A549 (cell line): ENCODE measurements around the gene GGT5. TPM values are rescaled to one million over a fixed set of nuclear protein-coding genes. Genes with fewer than 3 reads are reported as not detected.

Source experiments
- ATAC-seq, 2 experiments: fragments of 200-7000 bp in 1 of 2; fragments of >200 bp in 1 of 2; cut with Nextera tagmentation in 1 of 2; cut with Tn5 transposase in 1 of 2; 3 replicates each; pipeline versions ENCODE4 v1.8.0 to v1.9.1; 2018 to 2020; ENCODE audit warnings: mild to moderate bottlenecking in 1 of 2, moderate library complexity in 1 of 2
- CTCF ChIA-PET: fragments of 300-600 bp; sonication (Branson Sonifier 250); formaldehyde crosslinking; extraction: SDS; loops from one replicate; lab custom pipeline; 2021; ENCODE audit warnings: antibody characterized with exemption, inconsistent platforms; lab: Yijun Ruan, JAX
- POLR2A ChIA-PET: fragments of 350-600 bp; formaldehyde crosslinking; extraction: SDS; loops from one replicate; lab custom pipeline; 2021; ENCODE audit warnings: antibody characterized with exemption, inconsistent platforms; lab: Yijun Ruan, JAX
- DNase-seq, 2 experiments: peaks; one replicate each; pipeline versions ENCODE4 v3.0.0 to v3.0.0-alpha.2; 2011 to 2016; ENCODE audit warnings: low read depth in 1 of 2, low spot score in 1 of 2
- FAIRE-seq: peaks from 2 replicates; lab custom pipeline; 2011; peaks lifted over from hg19 to GRCh38; lab: Jason Lieb, UNC
- H3K27ac ChIP-seq, 2 experiments: fragments of >200 bp; sonication (Bioruptor Twin); formaldehyde crosslinking; 3 replicates each; pipeline ENCODE4 v1.5.1; 2016 to 2017
- H3K4me1 ChIP-seq: fragments of >200 bp; sonication (Bioruptor Twin); formaldehyde crosslinking; 3 replicates; pipeline ENCODE4 v1.6.1; 2016
- H3K4me2 ChIP-seq: fragments of >200 bp; sonication (Bioruptor Twin); formaldehyde crosslinking; 3 replicates; pipeline ENCODE4 v1.6.1; 2016
- H3K4me3 ChIP-seq: fragments of >200 bp; sonication (Bioruptor Twin); formaldehyde crosslinking; 3 replicates; pipeline ENCODE4 v1.5.1; 2016
- H3K9me3 ChIP-seq: fragments of >200 bp; sonication (Bioruptor Twin); formaldehyde crosslinking; 3 replicates; pipeline ENCODE4 v1.6.1; 2016
- CBX2 ChIP-seq: fragments of 200-600 bp; sonication (generic); IDR thresholded peaks from 2 replicates; pipeline ENCODE4 v1.6.1; 2016; ENCODE audit warnings: low read depth, mild to moderate bottlenecking, borderline replicate concordance
- CHD4 ChIP-seq: fragments of 200-600 bp; sonication (generic); IDR thresholded peaks from 2 replicates; pipeline ENCODE4 v1.6.1; 2016; ENCODE audit warnings: antibody characterized with exemption, mild to moderate bottlenecking, borderline replicate concordance
- EHF ChIP-seq: fragments of 250-450 bp; sonication (Bioruptor Pico); IDR thresholded peaks from 2 replicates; pipeline ENCODE4 v1.5.0; 2020; ENCODE audit warnings: mild to moderate bottlenecking
- ESRRA ChIP-seq: fragments of 150-350 bp; IDR thresholded peaks from 2 replicates; pipeline ENCODE4 v1.6.1; 2014; ENCODE audit warnings: mild to moderate bottlenecking, low read length, borderline replicate concordance
- FOSB ChIP-seq: fragments of 250-450 bp; sonication (Bioruptor Pico); IDR thresholded peaks from 2 replicates; pipeline ENCODE4 v1.5.0; 2020; ENCODE audit warnings: mild to moderate bottlenecking, moderate library complexity
- GATA3 ChIP-seq: IDR thresholded peaks from 2 replicates; pipeline ENCODE4 v1.6.1; 2012; ENCODE audit warnings: borderline replicate concordance
- HDAC2 ChIP-seq: fragments of 200-600 bp; sonication (generic); IDR thresholded peaks from 2 replicates; pipeline ENCODE4 v1.6.1; 2016
- HOXA7 ChIP-seq: fragments of 250-450 bp; sonication (Bioruptor Pico); IDR thresholded peaks from 2 replicates; pipeline ENCODE4 v1.5.0; 2020; ENCODE audit warnings: mild to moderate bottlenecking, moderate library complexity
- HOXB5 ChIP-seq: fragments of 250-450 bp; sonication (Bioruptor Pico); IDR thresholded peaks from 2 replicates; pipeline ENCODE4 v1.5.0; 2020; ENCODE audit warnings: mild to moderate bottlenecking, moderate library complexity
- MAZ ChIP-seq: fragments of 150-350 bp; IDR thresholded peaks from 2 replicates; pipeline ENCODE4 v1.6.1; 2014; ENCODE audit warnings: antibody characterized with exemption, low read depth, low read length, borderline replicate concordance
- PHF8 ChIP-seq: fragments of 200-600 bp; sonication (generic); IDR thresholded peaks from 2 replicates; pipeline ENCODE4 v1.6.1; 2016; ENCODE audit warnings: low read depth, mild to moderate bottlenecking, antibody characterized with exemption, moderate library complexity, borderline replicate concordance
- POLR2AphosphoS2 ChIP-seq: conservative IDR thresholded peaks from 2 replicates; pipeline ENCODE4 v1.6.1; 2012; ENCODE audit warnings: low read length, improper control_type of control experiment, inconsistent platforms
- RAD21 ChIP-seq, 2 experiments: fragments of >200 bp in 1 of 2; sonication (Bioruptor Twin) in 1 of 2; formaldehyde crosslinking in 1 of 2; IDR thresholded peaks in 1 of 2; conservative IDR thresholded peaks in 1 of 2; 2 replicates in 1 of 2; 3 replicates in 1 of 2; pipeline ENCODE4 v1.6.1; 2012 to 2018; ENCODE audit warnings: inconsistent platforms in 1 of 2
- RCOR1 ChIP-seq: fragments of 150-350 bp; IDR thresholded peaks from 2 replicates; pipeline ENCODE4 v1.6.1; 2014; ENCODE audit warnings: antibody characterized with exemption, low read length, low read depth
- SMC3 ChIP-seq: fragments of >200 bp; sonication (Bioruptor Twin); formaldehyde crosslinking; IDR thresholded peaks from 3 replicates; pipeline ENCODE4 v1.6.1; 2018; ENCODE audit warnings: inconsistent platforms
- TP53 ChIP-seq: fragments of 250-450 bp; sonication (Bioruptor Pico); IDR thresholded peaks from 2 replicates; pipeline ENCODE4 v1.5.0; 2021; ENCODE audit warnings: mild to moderate bottlenecking, moderate library complexity
- ZC3H11A ChIP-seq: fragments of 450-650 bp; IDR thresholded peaks from 2 replicates; pipeline ENCODE4 v1.6.1; 2014; ENCODE audit warnings: antibody characterized with exemption, mild to moderate bottlenecking
- ZFP36 ChIP-seq: fragments of 450-650 bp; IDR thresholded peaks from 2 replicates; pipeline ENCODE4 v1.6.1; 2014; ENCODE audit warnings: borderline replicate concordance; ENCODE audit not compliant: partially characterized antibody
- ZNF302 ChIP-seq: fragments of 250-450 bp; sonication (Bioruptor Pico); IDR thresholded peaks from 2 replicates; pipeline ENCODE4 v1.9.0; 2021; ENCODE audit warnings: inconsistent platforms, mild to moderate bottlenecking, moderate library complexity
- ZSCAN20 ChIP-seq: fragments of 250-450 bp; sonication (Bioruptor Pico); IDR thresholded peaks from 2 replicates; pipeline ENCODE4 v1.8.0; 2022; ENCODE audit warnings: mild to moderate bottlenecking, moderate library complexity
- WGBS: methylation state at CpG from one replicate; pipeline ENCODE4 v1.1.6; 2017; ENCODE audit errors: missing lambda C conversion rate; 5-methylcytosine and 5-hydroxymethylcytosine counted together
- polyA plus RNA-seq, 4 experiments: library from polyadenylated mRNA; depleted of rRNA in 3 of 4; stranded (reverse); fragments of >200 nt; fragmentation: RNase III in 1 of 4; extraction: RNeasy Plus Mini Kit Qiagen cat#74134 plus additional on column Dnase treatment in 1 of 4; gene quantifications; 2 replicates in 3 of 4; 3 replicates in 1 of 4; pipeline ENCODE4 v1.2.3, GENCODE V29; 2011 to 2017
- TF ChIP-seq, protein P1 (sequence below): IDR thresholded peaks from 2 replicates; pipeline ENCODE4 v1.6.1; 2012
- TF ChIP-seq, protein P2 (sequence below): fragments of >200 bp; sonication (Bioruptor Twin); formaldehyde crosslinking; IDR thresholded peaks from 2 replicates; pipeline ENCODE4 v1.6.1; 2016
- TF ChIP-seq, protein P3 (sequence below): fragments of 250-450 bp; sonication (Bioruptor Pico); IDR thresholded peaks from 2 replicates; pipeline ENCODE4 v1.5.0; 2021; ENCODE audit warnings: mild to moderate bottlenecking, moderate library complexity, borderline replicate concordance
- TF ChIP-seq, protein P4 (sequence below): fragments of >200 bp; sonication (Bioruptor Twin); formaldehyde crosslinking; IDR thresholded peaks from 3 replicates; pipeline ENCODE4 v1.5.1; 2016
- TF ChIP-seq, protein P5 (sequence below): fragments of 250-450 bp; sonication (Bioruptor Pico); IDR thresholded peaks from 2 replicates; pipeline ENCODE4 v1.5.0; 2020; ENCODE audit warnings: low read depth, mild to moderate bottlenecking, moderate library complexity
- TF ChIP-seq, protein P6 (sequence below): IDR thresholded peaks from 2 replicates; pipeline ENCODE4 v1.6.1; 2012; ENCODE audit warnings: low read depth, borderline replicate concordance

GGT5 gene
- polyA plus RNA-seq, 2 of the 4 experiments (the other 2 are of a cell fraction) = 2.5 to 3.1 TPM

DNA sequence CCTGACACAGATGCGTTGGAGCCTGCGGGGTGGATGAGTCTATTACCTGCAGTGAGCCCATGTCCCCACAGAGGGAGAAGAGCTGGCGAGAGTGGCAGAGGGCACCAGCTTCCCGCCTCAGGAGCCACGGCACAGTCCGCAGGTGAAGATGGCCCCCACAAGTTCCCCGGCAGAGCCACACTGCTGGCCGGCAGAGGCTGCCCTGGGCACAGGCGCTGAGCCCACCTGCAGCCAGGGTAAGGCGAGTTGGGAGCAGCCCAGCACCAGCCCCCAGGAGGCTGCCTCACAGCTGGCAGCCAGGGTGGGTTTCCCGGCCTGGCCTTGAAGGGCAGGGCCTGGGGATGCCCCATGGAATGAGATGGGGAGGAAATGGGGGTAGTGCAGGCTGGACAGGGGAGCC lies 68.8 kb downstream of the GGT5 start:
- DNase-seq (no peak), FAIRE-seq (no peak), ATAC-seq (no peak)
- CTCF ChIA-PET = interaction anchor here (0.7 to 5.1 kb wide), 12 partner anchors 8 to 192 kb away, joined by 3 to 75 read pairs (median 4); no protein-coding TSS in a partner anchor
- Histone ChIP-seq H3K9me3 (no peaks in the 10 kb centered on the region), H3K4me3 (no peak overlapping the region), H3K4me1 (peaks cover 9% of the 10 kb centered on the region), H3K4me2 (no peak overlapping the region), H3K27ac (peak overlapping the region in 1 of 2 experiments; percentile 66; a peak in 1 of 6 replicates)
- POLR2A ChIA-PET = no interaction called here
- TF ChIP-seq CHD4 (no peak), MAZ (no peak), RCOR1 (no peak), POLR2AphosphoS2 (no peak), ZFP36 (no peak), ZSCAN20 (CRISPR knock-in tag) (no peak), HDAC2 (no peak)
- TF ChIP-seq, protein P1, sequence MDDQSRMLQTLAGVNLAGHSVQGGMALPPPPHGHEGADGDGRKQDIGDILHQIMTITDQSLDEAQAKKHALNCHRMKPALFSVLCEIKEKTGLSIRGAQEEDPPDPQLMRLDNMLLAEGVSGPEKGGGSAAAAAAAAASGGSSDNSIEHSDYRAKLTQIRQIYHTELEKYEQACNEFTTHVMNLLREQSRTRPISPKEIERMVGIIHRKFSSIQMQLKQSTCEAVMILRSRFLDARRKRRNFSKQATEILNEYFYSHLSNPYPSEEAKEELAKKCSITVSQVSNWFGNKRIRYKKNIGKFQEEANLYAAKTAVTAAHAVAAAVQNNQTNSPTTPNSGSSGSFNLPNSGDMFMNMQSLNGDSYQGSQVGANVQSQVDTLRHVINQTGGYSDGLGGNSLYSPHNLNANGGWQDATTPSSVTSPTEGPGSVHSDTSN = no peak
- TF ChIP-seq, protein P2, sequence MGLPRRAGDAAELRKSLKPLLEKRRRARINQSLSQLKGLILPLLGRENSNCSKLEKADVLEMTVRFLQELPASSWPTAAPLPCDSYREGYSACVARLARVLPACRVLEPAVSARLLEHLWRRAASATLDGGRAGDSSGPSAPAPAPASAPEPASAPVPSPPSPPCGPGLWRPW = no peak
- TF ChIP-seq, protein P3, sequence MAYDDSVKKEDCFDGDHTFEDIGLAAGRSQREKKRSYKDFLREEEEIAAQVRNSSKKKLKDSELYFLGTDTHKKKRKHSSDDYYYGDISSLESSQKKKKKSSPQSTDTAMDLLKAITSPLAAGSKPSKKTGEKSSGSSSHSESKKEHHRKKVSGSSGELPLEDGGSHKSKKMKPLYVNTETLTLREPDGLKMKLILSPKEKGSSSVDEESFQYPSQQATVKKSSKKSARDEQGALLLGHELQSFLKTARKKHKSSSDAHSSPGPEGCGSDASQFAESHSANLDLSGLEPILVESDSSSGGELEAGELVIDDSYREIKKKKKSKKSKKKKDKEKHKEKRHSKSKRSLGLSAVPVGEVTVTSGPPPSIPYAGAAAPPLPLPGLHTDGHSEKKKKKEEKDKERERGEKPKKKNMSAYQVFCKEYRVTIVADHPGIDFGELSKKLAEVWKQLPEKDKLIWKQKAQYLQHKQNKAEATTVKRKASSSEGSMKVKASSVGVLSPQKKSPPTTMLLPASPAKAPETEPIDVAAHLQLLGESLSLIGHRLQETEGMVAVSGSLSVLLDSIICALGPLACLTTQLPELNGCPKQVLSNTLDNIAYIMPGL (CRISPR knock-in tag) = no peak
- 96% methylated on average over 5 of the region's 11 CpGs for WGBS

DNA sequence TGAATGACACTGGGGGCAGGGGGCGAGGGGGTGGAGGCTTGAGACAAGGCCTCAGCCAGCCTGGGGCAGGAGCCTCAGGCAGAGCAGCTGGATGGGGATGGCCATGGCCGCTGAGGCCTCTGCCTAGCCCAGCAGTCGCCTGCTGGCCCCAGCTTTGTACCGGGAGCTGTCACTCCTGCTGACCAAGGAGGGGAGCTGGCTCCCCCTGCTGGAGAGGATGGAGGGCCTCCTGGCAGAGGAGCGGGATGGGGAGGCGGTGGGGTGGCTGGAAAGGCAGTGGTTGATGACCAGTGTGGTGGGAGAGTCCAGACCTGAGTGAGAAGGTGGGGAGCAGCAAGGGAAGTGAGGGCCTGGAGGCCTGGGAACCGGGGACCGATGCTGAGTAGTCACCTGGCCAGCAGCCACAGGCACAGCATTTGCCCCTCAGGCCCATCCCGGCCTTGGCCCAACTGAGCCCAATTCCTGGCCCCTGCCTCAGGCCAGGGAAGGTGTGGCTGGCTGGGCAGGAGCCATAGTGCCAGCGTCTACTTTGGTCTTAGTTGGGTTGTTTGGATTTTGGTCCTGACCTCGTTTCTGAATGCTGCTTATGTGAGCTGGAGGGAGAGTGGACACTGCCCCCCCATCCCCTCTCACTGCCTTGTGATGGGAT lies 69.6 kb downstream of the GGT5 start:
- H3K4me1 ChIP-seq = 0 out of 3 replicates have a peak, but pooled peaks cover 2% of the 10 kb centered on the region
- POLR2A ChIA-PET = interaction anchor here (1.1 kb wide), 1 partner anchor 164 kb away, joined by 4 read pairs; the partner anchor contains the start of gene CABIN1
- TF ChIP-seq SMC3 (peak; percentile 84), ZNF302 (CRISPR knock-in tag) (no peak), POLR2AphosphoS2 (no peak), RAD21 (conservative IDR thresholded peaks at IDR 0.05 in 1 of 2, IDR thresholded peaks at IDR 0.05 in 1 of 2) (peak; percentile 81), RCOR1 (no peak)
- TF ChIP-seq, protein P4, sequence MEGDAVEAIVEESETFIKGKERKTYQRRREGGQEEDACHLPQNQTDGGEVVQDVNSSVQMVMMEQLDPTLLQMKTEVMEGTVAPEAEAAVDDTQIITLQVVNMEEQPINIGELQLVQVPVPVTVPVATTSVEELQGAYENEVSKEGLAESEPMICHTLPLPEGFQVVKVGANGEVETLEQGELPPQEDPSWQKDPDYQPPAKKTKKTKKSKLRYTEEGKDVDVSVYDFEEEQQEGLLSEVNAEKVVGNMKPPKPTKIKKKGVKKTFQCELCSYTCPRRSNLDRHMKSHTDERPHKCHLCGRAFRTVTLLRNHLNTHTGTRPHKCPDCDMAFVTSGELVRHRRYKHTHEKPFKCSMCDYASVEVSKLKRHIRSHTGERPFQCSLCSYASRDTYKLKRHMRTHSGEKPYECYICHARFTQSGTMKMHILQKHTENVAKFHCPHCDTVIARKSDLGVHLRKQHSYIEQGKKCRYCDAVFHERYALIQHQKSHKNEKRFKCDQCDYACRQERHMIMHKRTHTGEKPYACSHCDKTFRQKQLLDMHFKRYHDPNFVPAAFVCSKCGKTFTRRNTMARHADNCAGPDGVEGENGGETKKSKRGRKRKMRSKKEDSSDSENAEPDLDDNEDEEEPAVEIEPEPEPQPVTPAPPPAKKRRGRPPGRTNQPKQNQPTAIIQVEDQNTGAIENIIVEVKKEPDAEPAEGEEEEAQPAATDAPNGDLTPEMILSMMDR = peak; percentile 67
- TF ChIP-seq, all 56 proteins: peak for 3
- no peak for FAIRE-seq
- 18% methylated on average over 8 of the region's 11 CpGs for WGBS
- H3K9me3 ChIP-seq = no peaks in the 10 kb centered on the region
- peak; percentile 53 to 71 for DNase-seq
- CTCF ChIA-PET = interaction anchor here (0.7 to 5.1 kb wide), 24 partner anchors 9 to 340 kb away, joined by 3 to 75 read pairs (median 3); no protein-coding TSS in a partner anchor
- H3K27ac ChIP-seq = peak overlapping the region in 1 of 2 experiments; percentile 66; a peak in 3 of 6 replicates
- peak; percentile 81 to 91 for ATAC-seq
- H3K4me2 ChIP-seq = no peak overlapping the region
- H3K4me3 ChIP-seq = no peak overlapping the region

DNA sequence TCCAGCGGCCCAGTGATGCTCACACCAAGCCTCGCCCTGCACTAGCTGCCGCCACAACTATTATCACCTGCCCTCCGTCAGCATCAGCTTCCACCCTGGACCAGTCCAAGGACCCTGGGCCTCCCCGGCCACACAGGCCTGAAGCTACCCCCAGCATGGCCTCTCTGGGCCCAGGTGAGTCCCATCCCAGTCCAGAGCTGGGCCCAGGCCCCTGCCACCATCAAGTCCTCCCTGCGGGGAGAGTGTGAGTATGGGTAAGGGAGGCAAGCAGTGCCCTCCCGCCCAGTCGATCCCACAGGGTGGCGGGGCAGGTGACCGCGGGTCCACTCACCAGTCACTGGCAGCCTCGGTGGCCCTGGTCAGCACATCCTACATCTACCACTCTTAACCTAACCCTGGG lies 73.1 kb downstream of the GGT5 start:
- Histone ChIP-seq H3K27ac (no peak overlapping the region), H3K4me3 (no peak overlapping the region), H3K4me1 (0 out of 3 replicates have a peak, but pooled peaks cover 2% of the 10 kb centered on the region), H3K4me2 (no peak overlapping the region), H3K9me3 (no peaks in the 10 kb centered on the region)
- ChIA-PET CTCF (interaction anchor here (1.6 to 1.9 kb wide), 2 partner anchors 15 to 31 kb away, joined by 3 to 9 read pairs; no protein-coding TSS in a partner anchor), POLR2A (no interaction called here)
- FAIRE-seq (no peak), ATAC-seq (no peak), DNase-seq (no peak)
- 95% methylated on average over 10 of the region's 12 CpGs for WGBS
- TF ChIP-seq ZC3H11A (no peak), FOSB (CRISPR knock-in tag) (no peak), ESRRA (no peak), RAD21 (conservative IDR thresholded peaks at IDR 0.05 in 1 of 2, IDR thresholded peaks at IDR 0.05 in 1 of 2) (no peak), EHF (CRISPR knock-in tag) (no peak), CBX2 (no peak), HOXB5 (no peak), HOXA7 (CRISPR knock-in tag) (no peak), GATA3 (no peak), PHF8 (no peak), TP53 (CRISPR knock-in tag) (no peak)
- TF ChIP-seq, protein P5, sequence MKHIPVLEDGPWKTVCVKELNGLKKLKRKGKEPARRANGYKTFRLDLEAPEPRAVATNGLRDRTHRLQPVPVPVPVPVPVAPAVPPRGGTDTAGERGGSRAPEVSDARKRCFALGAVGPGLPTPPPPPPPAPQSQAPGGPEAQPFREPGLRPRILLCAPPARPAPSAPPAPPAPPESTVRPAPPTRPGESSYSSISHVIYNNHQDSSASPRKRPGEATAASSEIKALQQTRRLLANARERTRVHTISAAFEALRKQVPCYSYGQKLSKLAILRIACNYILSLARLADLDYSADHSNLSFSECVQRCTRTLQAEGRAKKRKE (CRISPR knock-in tag) = no peak
- TF ChIP-seq, protein P6, sequence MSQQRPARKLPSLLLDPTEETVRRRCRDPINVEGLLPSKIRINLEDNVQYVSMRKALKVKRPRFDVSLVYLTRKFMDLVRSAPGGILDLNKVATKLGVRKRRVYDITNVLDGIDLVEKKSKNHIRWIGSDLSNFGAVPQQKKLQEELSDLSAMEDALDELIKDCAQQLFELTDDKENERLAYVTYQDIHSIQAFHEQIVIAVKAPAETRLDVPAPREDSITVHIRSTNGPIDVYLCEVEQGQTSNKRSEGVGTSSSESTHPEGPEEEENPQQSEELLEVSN = no peak
